Endothelial cell of umbilical vein (primary cell): ENCODE data around the gene CSMD2. TPM values are rescaled to one million over a fixed set of nuclear protein-coding genes. Genes with fewer than 3 reads are reported as not detected.

Experiments used
- BruUV-seq: library from RNA; stranded (reverse); fragments of 400-500 nt; replicated peaks from 2 replicates; lab custom pipeline; 2021; lab: Mats Ljungman, UMichigan
- CTCF ChIA-PET: fragments of 300-600, 350-600 bp; sonication (Branson Sonifier 250); formaldehyde crosslinking; loops from one replicate; lab custom pipeline; 2021; ENCODE audit warnings: antibody characterized with exemption, inconsistent platforms; lab: Charles Lee
- POLR2A ChIA-PET: fragments of 300-600, 350-600 bp; sonication (Branson Sonifier 250); formaldehyde crosslinking; loops from one replicate; lab custom pipeline; 2021; ENCODE audit warnings: antibody characterized with exemption, inconsistent platforms; lab: Charles Lee
- DNase-seq: peaks from one replicate; pipeline ENCODE4 v3.0.0-alpha.2; 2011; ENCODE audit warnings: low read depth, low spot score
- FAIRE-seq: peaks from 2 replicates; lab custom pipeline; 2011; peaks lifted over from hg19 to GRCh38; lab: Jason Lieb, UNC
- H2AFZ ChIP-seq: 2 replicates; pipeline ENCODE4 v1.6.0; 2012; ENCODE audit warnings: low read depth, low read length, control low read depth, inconsistent platforms
- H3K27ac ChIP-seq: 2 replicates; pipeline ENCODE4 v1.5.1; 2011; ENCODE audit warnings: low read depth, mild to moderate bottlenecking, control low read depth, low read length, moderate library complexity; ENCODE audit not compliant: insufficient read depth
- H3K27me3 ChIP-seq, 2 experiments: 2 replicates each; pipeline versions ENCODE4 v1.6.0 to v1.6.1; 2011; ENCODE audit warnings: low read length in 2 of 2, mixed read lengths in 1 of 2; ENCODE audit not compliant: control insufficient read depth in 2 of 2, insufficient read depth in 2 of 2
- H3K36me3 ChIP-seq, 2 experiments: 2 replicates in 1 of 2; 3 replicates in 1 of 2; pipeline ENCODE4 v1.5.1; 2011; ENCODE audit warnings: low read length in 2 of 2, mild to moderate bottlenecking in 1 of 2, moderate library complexity in 1 of 2; ENCODE audit not compliant: control insufficient read depth in 2 of 2, insufficient read depth in 2 of 2; ENCODE audit errors: extremely low read depth in 1 of 2
- H3K4me1 ChIP-seq: 3 replicates; pipeline ENCODE4 v1.5.1; 2011; ENCODE audit warnings: mild to moderate bottlenecking, low read length; ENCODE audit not compliant: control insufficient read depth, insufficient read depth; ENCODE audit errors: extremely low read depth
- H3K4me2 ChIP-seq: 2 replicates; pipeline ENCODE4 v1.6.1; 2011; ENCODE audit warnings: low read length, control low read depth, mixed read lengths; ENCODE audit not compliant: insufficient read depth
- H3K4me3 ChIP-seq, 3 experiments: fragments of 200-600 bp in 1 of 3; sonication (generic), shearing (Covaris generic) in 1 of 3; replicated peaks in 1 of 3; 2 replicates each; pipeline ENCODE4 v1.5.1; 2011 to 2016; ENCODE audit warnings: control low read depth in 3 of 3, low read length in 3 of 3, mild to moderate bottlenecking in 2 of 3, inconsistent platforms in 1 of 3, low read depth in 1 of 3, moderate library complexity in 1 of 3; ENCODE audit not compliant: insufficient read depth in 1 of 3
- H3K79me2 ChIP-seq: 2 replicates; pipeline ENCODE4 v1.6.0; 2012; ENCODE audit warnings: low read length, inconsistent platforms; ENCODE audit not compliant: control insufficient read depth, insufficient read depth
- H3K9ac ChIP-seq: replicated peaks from 2 replicates; pipeline ENCODE3; 2011; ENCODE audit warnings: low read length, control low read depth; ENCODE audit not compliant: insufficient read depth; ENCODE audit errors: extremely low read depth
- H3K9me1 ChIP-seq: replicated peaks from 3 replicates; pipeline ENCODE4 v1.6.0; 2011; ENCODE audit warnings: mild to moderate bottlenecking, low read length; ENCODE audit not compliant: control insufficient read depth, insufficient read depth; ENCODE audit errors: extremely low read depth
- H3K9me3 ChIP-seq: replicated peaks from 2 replicates; pipeline ENCODE4 v1.5.1; 2012; ENCODE audit warnings: low read length, inconsistent platforms; ENCODE audit not compliant: control insufficient read depth, insufficient read depth
- H4K20me1 ChIP-seq: replicated peaks from 2 replicates; pipeline ENCODE3; 2011; ENCODE audit warnings: mild to moderate bottlenecking, low read length; ENCODE audit not compliant: control insufficient read depth, insufficient read depth; ENCODE audit errors: extremely low read depth
- EZH2 ChIP-seq: IDR thresholded peaks from 2 replicates; pipeline ENCODE4 v1.6.1; 2012; ENCODE audit warnings: borderline replicate concordance, low read depth, mild to moderate bottlenecking, moderate library complexity, low read length, inconsistent platforms; ENCODE audit not compliant: severe bottlenecking
- FOS ChIP-seq: IDR thresholded peaks from 2 replicates; pipeline ENCODE4 v1.6.1; 2011; ENCODE audit warnings: mild to moderate bottlenecking, low read length, moderate library complexity, borderline replicate concordance; ENCODE audit not compliant: insufficient read depth
- GATA2 ChIP-seq: IDR thresholded peaks from 2 replicates; pipeline ENCODE4 v1.7.0; 2011; ENCODE audit warnings: low read depth, mild to moderate bottlenecking, moderate library complexity, mixed read lengths, low read length; ENCODE audit not compliant: insufficient read length, insufficient read depth
- JUN ChIP-seq: IDR thresholded peaks from 2 replicates; pipeline ENCODE4 v1.6.1; 2011; ENCODE audit warnings: borderline replicate concordance, low read depth; ENCODE audit not compliant: insufficient read length, insufficient read depth
- MYC ChIP-seq: IDR thresholded peaks from one replicate; pipeline ENCODE4 v1.6.1; 2011; ENCODE audit warnings: mild to moderate bottlenecking, low read depth, low read length
- POLR2A ChIP-seq: IDR thresholded peaks from 2 replicates; pipeline ENCODE4 v1.6.1; 2012; ENCODE audit warnings: low read depth, mild to moderate bottlenecking, control low read depth, low read length
- POLR2AphosphoS5 ChIP-seq: IDR thresholded peaks from 2 replicates; pipeline ENCODE4 v1.6.1; 2012; ENCODE audit warnings: low read depth, mild to moderate bottlenecking, control low read depth, low read length, moderate library complexity; ENCODE audit not compliant: insufficient read depth
- dilution Hi-C: fragments of 300-500 bp; cut with MboI; formaldehyde crosslinking; loops from one replicate; pipeline ENCODE4 v1.15.0; 2019; ENCODE audit warnings: low sequenced_read_pairs; ENCODE audit not compliant: extremely low pct_ligation_motif_present
- intact Hi-C: fragments of 100-400 bp; cut with micrococcal nuclease; formaldehyde crosslinking; loops from one replicate; pipeline ENCODE4 v1.10.0; 2022
- polyA plus RNA-seq, 4 experiments: library from polyadenylated mRNA; depleted of rRNA in 3 of 4; stranded (reverse) in 3 of 4; unstranded in 1 of 4; fragments of >200 nt; gene quantifications; 2 replicates each; pipeline versions ENCODE4 v1.2.1 to v1.2.3, GENCODE V29; 2011 to 2012; ENCODE audit warnings: missing spikeins in 1 of 4
- total RNA-seq: library from RNA; stranded (reverse); gene quantifications from 2 replicates; pipeline ENCODE4 v1.2.3, GENCODE V29; 2021
- TF ChIP-seq, protein P1 (sequence below), 2 donors: IDR thresholded peaks; 1 replicate in 1 of 2; 2 replicates in 1 of 2; pipeline ENCODE4 v1.5.1; 2011; ENCODE audit warnings: low read length in 2 of 2, mild to moderate bottlenecking in 2 of 2, moderate library complexity in 2 of 2, control low read depth in 1 of 2, inconsistent platforms in 1 of 2, low read depth in 1 of 2; ENCODE audit not compliant: insufficient read depth in 1 of 2; ENCODE audit errors: extremely low read depth in 1 of 2
- TF ChIP-seq, protein P2 (sequence below): IDR thresholded peaks from 2 replicates; pipeline ENCODE4 v1.6.1; 2011; ENCODE audit not compliant: insufficient read depth, insufficient read length

The CSMD2 gene
- total and polyA plus RNA-seq, 2 donors (not counting 3 experiments of a cell fraction or from before 2014, with no cell fraction given): under 0.01 TPM; not detected in 1

DNA sequence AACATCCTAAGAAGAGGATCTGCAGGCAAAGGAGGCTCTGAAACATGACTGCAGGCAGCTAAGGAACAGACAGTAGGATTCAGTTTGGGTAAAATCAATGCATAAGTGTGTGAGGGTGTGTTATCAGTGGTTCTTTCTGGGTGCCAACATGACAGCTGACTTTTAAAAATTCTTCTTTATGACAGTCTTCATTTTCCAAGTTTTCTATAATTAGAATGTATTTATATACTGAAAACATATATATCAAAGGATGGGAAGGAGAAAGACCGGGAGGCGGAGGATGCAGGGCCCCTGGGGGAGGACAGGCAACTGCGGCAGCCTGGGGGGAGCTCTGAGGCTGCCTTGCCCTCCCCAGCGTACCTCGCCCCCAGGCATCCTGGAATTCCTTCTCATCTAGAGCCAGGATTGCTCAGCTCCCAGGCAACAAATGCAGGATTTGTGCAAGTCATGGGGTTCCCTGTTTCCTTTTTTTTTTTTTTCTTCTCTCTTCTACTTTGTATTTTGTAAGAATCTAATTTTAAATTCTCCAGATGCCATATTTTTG lies 104.8 kb downstream of the CSMD2 start:
- Histone ChIP-seq H3K9ac (no peak overlapping the region), H3K4me2 (no peak overlapping the region), H3K4me3 (no peak overlapping the region), H3K9me1 (no peaks in the 10 kb centered on the region), H2AFZ (no peak overlapping the region), H3K79me2 (no peaks in the 10 kb centered on the region), H3K27ac (no peak overlapping the region), H3K36me3 (no peaks in the 10 kb centered on the region), H3K4me1 (no peaks in the 10 kb centered on the region), H4K20me1 (no peaks in the 10 kb centered on the region), H3K27me3 (no peaks in the 10 kb centered on the region), H3K9me3 (peaks cover 2% of the 10 kb centered on the region)
- POLR2A ChIA-PET: no interaction called here
- dilution Hi-C loops (no loop called here), intact Hi-C loops (no loop called here)
- FAIRE-seq (no peak), DNase-seq (no peak)
- TF ChIP-seq EZH2 (no peak), MYC (no peak), POLR2A (no peak), JUN (no peak), FOS (no peak), GATA2 (no peak), POLR2AphosphoS5 (no peak)
- TF ChIP-seq, protein P1, sequence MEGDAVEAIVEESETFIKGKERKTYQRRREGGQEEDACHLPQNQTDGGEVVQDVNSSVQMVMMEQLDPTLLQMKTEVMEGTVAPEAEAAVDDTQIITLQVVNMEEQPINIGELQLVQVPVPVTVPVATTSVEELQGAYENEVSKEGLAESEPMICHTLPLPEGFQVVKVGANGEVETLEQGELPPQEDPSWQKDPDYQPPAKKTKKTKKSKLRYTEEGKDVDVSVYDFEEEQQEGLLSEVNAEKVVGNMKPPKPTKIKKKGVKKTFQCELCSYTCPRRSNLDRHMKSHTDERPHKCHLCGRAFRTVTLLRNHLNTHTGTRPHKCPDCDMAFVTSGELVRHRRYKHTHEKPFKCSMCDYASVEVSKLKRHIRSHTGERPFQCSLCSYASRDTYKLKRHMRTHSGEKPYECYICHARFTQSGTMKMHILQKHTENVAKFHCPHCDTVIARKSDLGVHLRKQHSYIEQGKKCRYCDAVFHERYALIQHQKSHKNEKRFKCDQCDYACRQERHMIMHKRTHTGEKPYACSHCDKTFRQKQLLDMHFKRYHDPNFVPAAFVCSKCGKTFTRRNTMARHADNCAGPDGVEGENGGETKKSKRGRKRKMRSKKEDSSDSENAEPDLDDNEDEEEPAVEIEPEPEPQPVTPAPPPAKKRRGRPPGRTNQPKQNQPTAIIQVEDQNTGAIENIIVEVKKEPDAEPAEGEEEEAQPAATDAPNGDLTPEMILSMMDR (IDR thresholded peaks at IDR 0.05; ENCODE audit: extremely low read depth in 1 of 2, insufficient read depth in 1 of 2, low read depth in 1 of 2, low read length in 2 of 2): no peak
- TF ChIP-seq, protein P2, sequence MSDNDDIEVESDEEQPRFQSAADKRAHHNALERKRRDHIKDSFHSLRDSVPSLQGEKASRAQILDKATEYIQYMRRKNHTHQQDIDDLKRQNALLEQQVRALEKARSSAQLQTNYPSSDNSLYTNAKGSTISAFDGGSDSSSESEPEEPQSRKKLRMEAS: no peak
- CTCF ChIA-PET: no interaction called here
- no TSS peak for BruUV-seq
